Measurements from ENCODE around the gene OSBPL5.

Gene OSBPL5

DNA sequence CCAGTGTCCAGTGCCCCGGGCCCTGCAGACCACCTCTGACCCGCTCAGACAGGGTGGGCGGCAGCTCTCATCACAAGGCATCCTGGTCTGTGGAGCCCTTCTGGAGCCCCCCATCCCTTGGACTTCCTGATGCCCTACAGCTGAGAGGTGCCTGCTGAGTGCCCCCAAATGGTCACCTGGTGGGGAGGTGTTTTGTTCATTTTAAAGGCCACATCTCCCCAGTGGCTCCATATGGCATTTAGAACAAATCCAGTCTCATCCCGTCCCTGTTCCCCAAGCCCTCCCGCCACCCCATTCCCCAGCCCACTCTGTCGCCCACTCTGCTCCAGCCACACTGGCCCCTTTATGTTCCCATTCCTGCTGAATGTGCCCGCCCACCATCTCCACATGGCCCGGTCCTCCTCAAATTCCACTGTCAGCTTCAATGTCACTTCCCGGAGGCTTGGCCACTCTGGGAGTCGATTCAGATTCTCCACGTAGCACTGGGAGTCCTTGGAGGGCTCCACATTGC lies 32.8 kb downstream of the OSBPL5 start:
- H2BK12ac ChIP-seq (ENCODE audit: low read length in 2 of 2): no peak overlapping the region

GRCh38 chr11:3131330-3131941 lies 33.7 kb downstream of the OSBPL5 start:
- Histone ChIP-seq H2BK15ac (ENCODE audit: low read depth, poor library complexity, severe bottlenecking) (no peak overlapping the region), H3K23ac (ENCODE audit: low read length in 2 of 2) (no peak overlapping the region), H3K4me3 (ENCODE audit: insufficient read depth in 1 of 2, low read depth in 1 of 2, low read length in 2 of 2) (no peak overlapping the region), H3K27me3 (ENCODE audit: control insufficient read depth in 1 of 2, insufficient read depth in 1 of 2, low read length in 2 of 2) (no peaks in the 10 kb centered on the region), H2BK5ac (ENCODE audit: low read depth, low read length, poor library complexity, severe bottlenecking) (no peak overlapping the region), H2AK5ac (ENCODE audit: low read length, severe bottlenecking) (no peak overlapping the region), H3K4me2 (ENCODE audit: low read length, poor library complexity, severe bottlenecking) (no peak overlapping the region), H4K91ac (ENCODE audit: low read length) (no peak overlapping the region), H3K18ac (ENCODE audit: low read depth in 1 of 2, low read length in 2 of 2) (no peak overlapping the region), H3K4ac (ENCODE audit: low read depth in 1 of 2, low read length in 2 of 2) (no peak overlapping the region), H3K14ac (ENCODE audit: low read length in 2 of 2) (no peak overlapping the region), H2AFZ (ENCODE audit: low read depth, low read length) (no peak overlapping the region), H2BK12ac (ENCODE audit: low read length in 2 of 2) (no peak overlapping the region), H3K9ac (ENCODE audit: low read length) (no peak overlapping the region), H3K4me1 (ENCODE audit: control insufficient read depth, insufficient read depth, low read depth, low read length) (peaks cover 15% of the 10 kb centered on the region), H4K8ac (ENCODE audit: low read length) (no peak overlapping the region), H3K79me1 (replicated peaks; ENCODE audit: low read length, poor library complexity, severe bottlenecking) (peaks cover 21% of the 10 kb centered on the region), H3K9me3 (ENCODE audit: control insufficient read depth, low read length) (no peaks in the 10 kb centered on the region), H3K27ac (ENCODE audit: low read length, poor library complexity, severe bottlenecking) (no peak overlapping the region), H3K36me3 (ENCODE audit: control insufficient read depth in 1 of 2, insufficient read depth in 2 of 2, low read depth in 1 of 2, low read length in 2 of 2) (peaks cover 7 to 25% of the 10 kb centered on the region in 2 experiments), H2BK120ac (ENCODE audit: low read depth, low read length) (no peak overlapping the region)
- WGBS: 81% methylated on average over 2 of the region's 2 CpGs
- DNase-seq: no peak

More for the DNA sequence above, 32.8 kb downstream of the OSBPL5 start:
- H3K27ac ChIP-seq (ENCODE audit: low read length, poor library complexity, severe bottlenecking): no peak overlapping the region
- peaks cover 25% of the 10 kb centered on the region for H3K79me1 ChIP-seq (replicated peaks; ENCODE audit: low read length, poor library complexity, severe bottlenecking)
- no peak overlapping the region for H2AK5ac ChIP-seq (ENCODE audit: low read length, severe bottlenecking)
- H3K27me3 ChIP-seq (ENCODE audit: control insufficient read depth in 1 of 2, insufficient read depth in 1 of 2, low read length in 2 of 2): no peaks in the 10 kb centered on the region
- H2AFZ ChIP-seq (ENCODE audit: low read depth, low read length): no peak overlapping the region
- H3K4me1 ChIP-seq (ENCODE audit: control insufficient read depth, insufficient read depth, low read depth, low read length): peaks cover 21% of the 10 kb centered on the region
- no peak overlapping the region for H3K4me3 ChIP-seq (ENCODE audit: insufficient read depth in 1 of 2, low read depth in 1 of 2, low read length in 2 of 2)
- no peaks in the 10 kb centered on the region for H3K9me3 ChIP-seq (ENCODE audit: control insufficient read depth, low read length)
- H3K4me2 ChIP-seq (ENCODE audit: low read length, poor library complexity, severe bottlenecking): no peak overlapping the region
- no peak overlapping the region for H3K4ac ChIP-seq (ENCODE audit: low read depth in 1 of 2, low read length in 2 of 2)
- 92% methylated on average over 11 of the region's 11 CpGs for WGBS
- H4K8ac ChIP-seq (ENCODE audit: low read length): no peak overlapping the region
- H2BK5ac ChIP-seq (ENCODE audit: low read depth, low read length, poor library complexity, severe bottlenecking): no peak overlapping the region
- no peak overlapping the region for H3K18ac ChIP-seq (ENCODE audit: low read depth in 1 of 2, low read length in 2 of 2)
- peaks cover 7 to 17% of the 10 kb centered on the region in 2 experiments for H3K36me3 ChIP-seq (ENCODE audit: control insufficient read depth in 1 of 2, insufficient read depth in 2 of 2, low read depth in 1 of 2, low read length in 2 of 2)
- H3K14ac ChIP-seq (ENCODE audit: low read length in 2 of 2): no peak overlapping the region
- DNase-seq: no peak
- no peak overlapping the region for H4K91ac ChIP-seq (ENCODE audit: low read length)
- H3K9ac ChIP-seq (ENCODE audit: low read length): no peak overlapping the region
- no peak overlapping the region for H2BK120ac ChIP-seq (ENCODE audit: low read depth, low read length)
- H2BK15ac ChIP-seq (ENCODE audit: low read depth, poor library complexity, severe bottlenecking): no peak overlapping the region
- H3K23ac ChIP-seq (ENCODE audit: low read length in 2 of 2): no peak overlapping the region

DNA sequence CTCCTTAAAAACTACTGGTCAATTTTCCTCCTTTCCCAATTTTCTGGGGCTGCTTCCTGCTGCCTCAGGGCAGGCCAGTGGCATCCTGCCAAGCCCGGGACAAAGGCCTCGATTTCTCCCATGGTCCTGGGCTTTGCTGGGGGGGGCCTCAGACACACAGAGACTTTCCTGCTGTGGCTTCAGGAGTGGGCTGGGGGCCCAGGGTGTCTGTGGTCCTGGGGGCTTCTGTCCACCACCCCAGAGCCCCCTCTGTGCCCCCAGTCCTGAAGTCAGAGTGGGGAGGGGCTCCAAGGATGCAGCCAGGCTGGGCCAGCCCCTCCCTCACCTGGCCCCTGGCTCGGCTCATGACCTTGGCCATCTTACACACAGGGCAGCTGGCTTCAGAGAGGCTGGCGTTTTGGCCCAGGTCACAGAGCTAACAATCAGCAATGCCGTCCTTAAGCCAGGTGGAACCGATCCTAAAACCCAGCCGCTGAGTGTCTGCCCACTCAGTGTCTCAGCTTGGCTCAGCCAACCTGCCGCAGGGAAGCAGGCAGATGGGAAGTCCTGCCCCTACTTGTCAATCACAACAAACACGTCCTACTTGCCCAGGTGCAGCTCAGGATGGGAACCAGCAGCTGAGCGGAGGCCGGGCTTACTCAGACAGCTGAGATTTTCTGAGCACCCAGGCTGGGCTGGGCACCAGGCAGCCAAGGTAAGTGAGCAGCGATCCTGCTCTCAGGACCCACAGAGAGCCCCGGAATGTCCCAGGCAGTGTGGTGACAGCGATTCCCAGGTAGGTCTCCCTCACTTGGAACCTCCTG lies 34.6 kb downstream of the OSBPL5 start:
- H2BK15ac ChIP-seq (ENCODE audit: low read depth, poor library complexity, severe bottlenecking): no peak overlapping the region
- no peak overlapping the region for H2BK5ac ChIP-seq (ENCODE audit: low read depth, low read length, poor library complexity, severe bottlenecking)
- H3K36me3 ChIP-seq (ENCODE audit: control insufficient read depth in 1 of 2, insufficient read depth in 2 of 2, low read depth in 1 of 2, low read length in 2 of 2): peaks cover 12 to 28% of the 10 kb centered on the region in 2 experiments
- H3K4me1 ChIP-seq (ENCODE audit: control insufficient read depth, insufficient read depth, low read depth, low read length): peaks cover 5% of the 10 kb centered on the region
- no peak overlapping the region for H3K9ac ChIP-seq (ENCODE audit: low read length)
- H3K23ac ChIP-seq (ENCODE audit: low read length in 2 of 2): no peak overlapping the region
- no peak overlapping the region for H2AK5ac ChIP-seq (ENCODE audit: low read length, severe bottlenecking)
- H3K4ac ChIP-seq (ENCODE audit: low read depth in 1 of 2, low read length in 2 of 2): no peak overlapping the region
- no peaks in the 10 kb centered on the region for H3K27me3 ChIP-seq (ENCODE audit: control insufficient read depth in 1 of 2, insufficient read depth in 1 of 2, low read length in 2 of 2)
- H3K14ac ChIP-seq (ENCODE audit: low read length in 2 of 2): no peak overlapping the region
- no peak for DNase-seq
- peaks cover 17% of the 10 kb centered on the region for H3K79me1 ChIP-seq (replicated peaks; ENCODE audit: low read length, poor library complexity, severe bottlenecking)
- no peak overlapping the region for H4K8ac ChIP-seq (ENCODE audit: low read length)
- no peak overlapping the region for H3K18ac ChIP-seq (ENCODE audit: low read depth in 1 of 2, low read length in 2 of 2)
- no peak overlapping the region for H2BK120ac ChIP-seq (ENCODE audit: low read depth, low read length)
- no peaks in the 10 kb centered on the region for H3K9me3 ChIP-seq (ENCODE audit: control insufficient read depth, low read length)
- no peak overlapping the region for H2BK12ac ChIP-seq (ENCODE audit: low read length in 2 of 2)
- no peak overlapping the region for H4K91ac ChIP-seq (ENCODE audit: low read length)
- H2AFZ ChIP-seq (ENCODE audit: low read depth, low read length): no peak overlapping the region
- 91% methylated on average over 14 of the region's 14 CpGs for WGBS
- no peak overlapping the region for H3K4me2 ChIP-seq (ENCODE audit: low read length, poor library complexity, severe bottlenecking)
- no peak overlapping the region for H3K4me3 ChIP-seq (ENCODE audit: insufficient read depth in 1 of 2, low read depth in 1 of 2, low read length in 2 of 2)
- no peak overlapping the region for H3K27ac ChIP-seq (ENCODE audit: low read length, poor library complexity, severe bottlenecking)

DNA sequence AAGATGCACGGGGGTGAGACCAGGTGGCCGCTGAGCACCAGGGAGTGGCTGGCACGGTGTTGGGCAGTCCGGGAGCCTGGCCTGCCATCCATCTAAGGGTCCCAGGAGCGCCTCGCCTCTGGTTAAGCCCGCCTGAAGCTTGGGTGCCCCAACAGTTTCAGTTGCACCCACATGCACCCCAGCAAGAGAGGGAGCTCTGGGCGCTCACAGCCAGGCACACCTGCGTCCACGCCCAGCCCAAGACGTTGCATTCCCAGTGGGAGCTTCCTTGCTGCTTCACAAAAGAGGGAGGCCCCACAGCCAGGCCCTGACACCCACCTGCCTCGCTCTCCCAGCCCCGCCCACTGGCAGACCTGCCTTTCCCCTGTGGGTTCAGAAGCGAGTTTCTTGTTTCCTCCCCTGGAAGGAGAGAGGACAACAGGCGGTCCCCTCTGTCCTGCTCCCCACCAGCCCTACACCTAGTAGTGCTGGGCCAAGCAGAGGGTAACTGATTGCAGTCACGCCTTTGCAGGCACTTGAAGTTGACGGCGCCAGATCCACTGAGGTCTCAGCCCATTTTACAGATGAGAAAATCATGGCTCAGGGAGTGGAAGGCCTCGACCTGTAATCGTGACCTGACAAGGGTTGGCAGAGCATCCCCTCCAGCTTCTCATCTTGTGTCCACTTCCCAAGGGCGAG lies 35.4 kb downstream of the OSBPL5 start:
- H4K8ac ChIP-seq (ENCODE audit: low read length): no peak overlapping the region
- no peaks in the 10 kb centered on the region for H3K27me3 ChIP-seq (ENCODE audit: control insufficient read depth in 1 of 2, insufficient read depth in 1 of 2, low read length in 2 of 2)
- H3K9ac ChIP-seq (ENCODE audit: low read length): no peak overlapping the region
- peaks cover 10% of the 10 kb centered on the region for H3K79me1 ChIP-seq (replicated peaks; ENCODE audit: low read length, poor library complexity, severe bottlenecking)
- no peak overlapping the region for H3K23ac ChIP-seq (ENCODE audit: low read length in 2 of 2)
- H2BK5ac ChIP-seq (ENCODE audit: low read depth, low read length, poor library complexity, severe bottlenecking): no peak overlapping the region
- peaks cover 17 to 27% of the 10 kb centered on the region in 2 experiments for H3K36me3 ChIP-seq (ENCODE audit: control insufficient read depth in 1 of 2, insufficient read depth in 2 of 2, low read depth in 1 of 2, low read length in 2 of 2)
- H3K27ac ChIP-seq (ENCODE audit: low read length, poor library complexity, severe bottlenecking): no peak overlapping the region
- H2BK120ac ChIP-seq (ENCODE audit: low read depth, low read length): no peak overlapping the region
- no peak overlapping the region for H2BK12ac ChIP-seq (ENCODE audit: low read length in 2 of 2)
- no peak overlapping the region for H3K4ac ChIP-seq (ENCODE audit: low read depth in 1 of 2, low read length in 2 of 2)
- peaks cover 5% of the 10 kb centered on the region for H3K4me1 ChIP-seq (ENCODE audit: control insufficient read depth, insufficient read depth, low read depth, low read length)
- H3K9me3 ChIP-seq (ENCODE audit: control insufficient read depth, low read length): no peaks in the 10 kb centered on the region
- H2AK5ac ChIP-seq (ENCODE audit: low read length, severe bottlenecking): no peak overlapping the region
- H3K4me3 ChIP-seq (ENCODE audit: insufficient read depth in 1 of 2, low read depth in 1 of 2, low read length in 2 of 2): no peak overlapping the region
- no peak overlapping the region for H2BK15ac ChIP-seq (ENCODE audit: low read depth, poor library complexity, severe bottlenecking)
- H3K14ac ChIP-seq (ENCODE audit: low read length in 2 of 2): no peak overlapping the region
- no peak overlapping the region for H3K4me2 ChIP-seq (ENCODE audit: low read length, poor library complexity, severe bottlenecking)
- H3K18ac ChIP-seq (ENCODE audit: low read depth in 1 of 2, low read length in 2 of 2): no peak overlapping the region
- 88% methylated on average over 21 of the region's 21 CpGs for WGBS
- DNase-seq: no peak
- no peak overlapping the region for H2AFZ ChIP-seq (ENCODE audit: low read depth, low read length)
- H4K91ac ChIP-seq (ENCODE audit: low read length): no peak overlapping the region

Data from mesenchymal stem cell (in vitro differentiated cells and primary cell).